Cortex of kidney (tissue), 1 donor: ENCODE results near the gene RWDD4.

ENCODE experiments used
- DNase-seq: peaks from one replicate; lab custom pipeline; 2025; lab: John Stamatoyannopoulos, UW

Gene RWDD4

DNA sequence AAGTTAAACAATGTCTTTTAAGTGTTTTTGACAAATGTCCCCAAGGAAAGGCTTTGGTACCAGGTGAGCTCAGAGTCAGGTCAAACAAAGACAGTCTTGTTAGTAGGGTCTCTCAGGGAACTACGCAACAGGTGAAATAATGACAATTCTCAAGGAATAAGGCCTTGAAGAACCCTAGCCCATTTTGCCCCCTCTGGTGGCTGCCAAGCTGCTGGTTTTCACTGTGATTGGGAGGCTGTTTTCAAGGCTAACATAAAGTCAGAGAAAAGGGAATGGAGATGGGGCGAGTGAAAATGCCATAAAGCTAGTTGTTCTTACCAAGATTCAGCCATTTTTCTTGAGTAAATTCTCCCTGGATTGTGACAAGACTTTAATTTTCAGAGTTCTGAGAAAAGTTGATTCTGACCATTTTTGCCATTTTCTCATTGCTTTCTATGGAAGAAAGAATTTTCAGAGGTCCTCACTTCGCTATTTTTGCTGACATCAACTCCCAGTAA, 58.7 kb downstream of the RWDD4 start:
- no peak for DNase-seq

DNA sequence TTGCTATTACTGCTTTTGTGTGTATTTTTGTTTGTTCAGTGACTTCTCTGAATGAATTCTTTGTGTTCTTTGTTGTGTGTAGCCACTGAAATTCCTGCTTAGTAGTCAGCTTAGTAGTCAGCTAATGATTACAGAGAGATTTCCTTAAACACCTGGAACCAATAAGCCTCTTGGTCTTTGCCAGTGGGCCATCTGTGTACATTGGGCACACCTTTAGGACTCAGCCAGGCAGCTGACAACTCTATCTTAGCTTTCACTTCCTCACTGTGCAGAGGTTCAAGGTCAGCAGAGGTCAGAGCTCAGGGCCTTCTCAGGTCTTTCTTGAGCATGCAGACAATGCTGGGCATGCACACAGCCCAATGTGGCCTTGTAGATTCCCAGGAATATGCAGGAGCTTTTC, 59.3 kb downstream of the RWDD4 start:
- no peak for DNase-seq

DNA sequence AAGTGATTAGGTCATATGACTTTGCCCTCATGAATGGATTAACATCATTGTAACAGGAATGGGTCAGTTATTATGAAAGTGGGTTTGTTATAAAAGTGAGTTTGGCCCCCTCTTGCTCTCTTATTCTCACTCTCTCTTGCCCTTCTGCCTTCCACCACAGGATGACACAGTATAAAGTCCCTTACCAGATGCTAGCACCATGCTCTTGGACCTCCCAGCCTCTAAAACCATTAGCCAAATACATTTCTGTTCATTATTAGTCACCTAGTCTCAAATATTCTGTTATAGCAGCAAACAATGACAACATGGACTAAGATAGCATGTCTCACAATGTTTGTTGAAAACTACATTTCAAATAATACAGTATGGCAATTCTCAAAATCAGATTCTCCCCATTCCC, 59.7 kb downstream of the RWDD4 start:
- DNase-seq: no peak

DNA sequence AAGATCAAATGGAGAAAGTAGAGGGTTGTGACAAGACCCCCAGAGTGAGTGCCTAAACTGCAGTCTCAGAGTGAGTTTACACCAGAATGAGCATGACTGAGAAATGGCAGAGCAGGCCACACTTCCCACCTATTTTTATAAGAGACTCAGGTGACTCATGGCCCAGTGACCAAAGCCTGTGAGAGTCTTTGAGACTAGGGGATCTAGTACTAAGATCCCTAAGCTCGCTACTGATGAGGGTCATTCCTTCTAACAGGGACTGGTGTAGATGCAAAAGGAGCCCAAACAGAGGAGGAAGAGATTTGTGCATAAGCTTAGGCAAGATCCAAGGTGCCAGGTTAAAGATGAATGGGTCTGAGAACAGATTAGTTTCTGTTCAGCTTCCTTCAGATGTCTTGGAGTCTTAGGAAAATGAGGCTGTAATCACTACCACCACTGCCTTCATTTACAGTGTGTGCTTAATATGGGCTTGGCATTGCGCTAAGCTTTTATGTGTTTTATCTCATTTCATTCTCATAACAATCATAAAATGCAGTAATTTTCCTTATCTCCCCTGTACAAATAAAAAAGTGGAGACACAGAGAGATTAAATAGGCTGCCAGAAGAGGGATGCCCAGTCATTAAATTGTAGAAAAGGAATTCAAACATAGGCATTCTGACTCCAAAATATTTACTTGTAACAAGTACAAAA, 62.8 kb downstream of the RWDD4 start:
- no peak for DNase-seq

DNA sequence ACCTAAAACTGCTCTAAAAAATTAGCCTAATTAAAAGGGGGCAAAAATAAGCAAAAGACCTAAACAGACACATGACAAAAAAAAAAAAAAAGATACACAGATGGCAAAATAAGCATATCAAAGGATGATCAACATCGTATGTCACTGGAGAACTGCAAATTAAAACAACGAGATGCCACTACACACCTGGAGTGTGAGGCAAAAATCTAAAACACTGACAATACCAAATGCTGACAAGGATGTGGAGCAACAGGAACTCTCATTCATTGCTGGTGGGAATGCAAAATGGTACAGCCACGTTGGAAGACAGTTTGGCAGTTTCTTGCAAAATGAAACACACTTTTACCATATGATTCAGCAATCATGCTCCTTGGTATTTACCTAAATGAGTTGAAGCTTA, 64.2 kb downstream of the RWDD4 start:
- no peak for DNase-seq

DNA sequence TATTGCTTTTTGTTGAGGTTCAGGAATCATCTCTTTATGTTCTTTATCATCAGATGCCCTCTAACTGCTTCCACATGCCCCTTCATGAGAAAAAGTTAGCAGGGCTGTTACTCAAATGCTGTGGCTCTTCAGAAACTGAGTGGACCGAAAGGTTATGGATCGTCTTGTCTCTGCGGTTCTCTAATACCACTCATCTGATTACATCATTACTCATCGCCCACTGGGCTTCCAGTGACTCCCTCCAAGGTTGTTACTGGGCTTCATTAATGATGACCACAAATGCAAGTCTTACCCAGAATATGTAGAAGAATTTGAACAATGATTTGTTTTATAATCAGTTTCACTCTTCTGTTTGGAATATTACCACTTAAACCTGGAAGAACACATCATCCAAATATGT, 67.7 kb downstream of the RWDD4 start:
- DNase-seq: no peak
